Activated gamma-delta T cell (primary cell): ENCODE data around the gene EBLN1.
"Not testable (repeated sequence)": the region's sequence is repeated elsewhere in the genome, so short reads cannot be mapped to it uniquely, and the experiment has no call there.

Experiments
- DNase-seq: peaks from one replicate; lab custom pipeline; 2025; lab: John Stamatoyannopoulos, UW

The EBLN1 gene

GRCh38 chr10:22228167-22228938, 10.5 kb upstream of the EBLN1 start:
- no peak for DNase-seq

DNA sequence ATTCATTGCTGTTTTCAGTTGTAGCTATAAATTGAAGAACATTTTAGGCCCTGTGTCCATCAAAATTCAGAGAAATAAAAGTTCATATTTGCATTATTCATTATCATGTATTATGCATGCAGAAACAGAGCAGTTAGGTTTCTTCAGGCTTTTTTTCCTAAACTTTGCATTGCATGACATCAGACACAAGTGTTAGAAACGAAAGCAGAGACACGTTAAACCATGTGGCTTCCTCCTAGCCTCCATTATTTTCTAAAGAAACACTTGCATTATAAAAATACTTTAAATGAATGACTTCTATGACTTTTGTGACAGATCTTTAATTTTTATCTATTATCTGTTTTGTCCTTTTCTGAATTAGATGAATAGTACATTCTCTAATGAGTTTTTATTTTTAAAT, 8.8 kb upstream of the EBLN1 start:
- no peak for DNase-seq

GRCh38 chr10:22222236-22223190, 4.7 kb upstream of the EBLN1 start:
- DNase-seq: no peak

- DNase-seq: no peak
Observed at GRCh38 chr10:22219308-22219707, 1.5 kb upstream of the EBLN1 start.

DNA sequence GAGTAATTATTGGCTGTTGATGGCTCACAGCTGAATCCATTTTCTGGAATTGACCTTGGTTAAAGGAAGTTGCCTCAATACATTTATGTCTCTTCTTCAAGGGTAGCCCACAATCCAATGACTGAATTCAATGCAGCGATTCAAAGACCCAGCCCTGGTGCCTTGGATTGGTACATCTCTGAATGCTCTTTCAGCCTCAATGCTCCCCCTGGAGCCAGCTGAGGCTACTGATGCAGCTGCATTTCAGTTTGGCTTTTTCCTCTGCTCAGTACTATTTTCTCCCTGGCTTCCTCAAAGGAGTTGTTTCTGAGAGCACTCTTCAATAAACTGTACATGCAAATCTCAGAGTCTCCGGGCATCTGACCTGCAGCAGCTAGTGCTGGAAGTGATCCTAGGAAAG, 633 bp upstream of the EBLN1 start:
- no peak for DNase-seq

DNA sequence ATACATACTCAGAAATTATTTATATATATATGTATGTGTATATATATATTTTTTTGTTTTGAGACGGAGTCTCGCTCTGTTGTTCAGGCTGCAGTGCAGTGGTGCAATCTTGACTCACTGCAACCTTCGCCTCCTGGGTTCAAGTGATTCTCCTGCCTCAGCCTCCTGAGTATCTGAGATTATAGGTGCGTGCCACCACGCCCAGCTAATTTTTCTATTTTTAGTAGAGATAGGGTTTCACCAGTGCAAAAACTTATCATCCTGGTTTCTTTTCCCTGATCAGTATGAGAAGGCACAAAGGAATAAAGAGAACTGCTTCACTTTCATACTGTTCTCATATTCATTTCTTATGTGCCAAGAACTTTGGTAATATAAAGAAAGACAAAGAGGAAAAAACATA, 731 bp downstream of the EBLN1 start:
- not testable (repeated sequence) for DNase-seq

DNA sequence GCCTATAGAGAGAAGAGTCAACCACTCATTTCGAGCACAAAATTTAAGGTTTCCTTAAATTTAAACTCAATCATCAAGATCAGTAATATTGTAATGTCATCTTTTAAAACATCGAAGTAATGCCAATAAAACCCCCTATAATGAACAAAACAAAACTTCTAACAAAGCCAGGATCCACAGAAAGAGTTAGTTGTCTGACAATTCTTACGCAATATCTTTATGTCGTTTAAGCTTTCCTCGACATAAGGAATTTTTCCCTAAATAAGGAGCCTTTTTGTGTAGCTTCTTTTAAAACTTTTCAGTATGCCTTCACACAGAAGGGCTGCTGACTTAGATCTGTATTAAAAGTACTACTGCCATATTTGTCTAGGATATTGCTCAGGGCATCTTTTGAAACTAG, 7.5 kb downstream of the EBLN1 start:
- no peak for DNase-seq

DNA sequence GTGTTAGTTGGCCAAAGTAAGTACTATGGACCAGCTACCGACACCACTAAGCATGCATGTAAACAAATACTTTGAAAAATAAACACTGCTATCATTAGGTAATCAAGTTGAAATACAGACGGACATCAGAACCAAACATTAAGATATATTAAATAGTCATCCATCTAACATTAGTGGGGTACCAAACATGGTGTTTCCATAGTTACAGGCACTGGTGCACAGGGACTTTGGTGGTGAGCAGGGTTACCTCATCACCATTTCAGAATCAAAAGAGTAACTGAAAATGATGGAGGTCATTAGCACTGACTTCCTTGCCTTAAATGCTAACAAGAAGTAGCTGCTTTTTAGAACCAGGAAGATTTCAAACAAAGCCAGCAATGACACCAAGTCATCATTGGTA, 23.9 kb downstream of the EBLN1 start:
- DNase-seq: no peak

- DNase-seq: no peak
Observed at GRCh38 chr10:22185586-22185985, 32.2 kb downstream of the EBLN1 start.

GRCh38 chr10:22183771-22184461, 33.9 kb downstream of the EBLN1 start:
- DNase-seq: no peak

DNA sequence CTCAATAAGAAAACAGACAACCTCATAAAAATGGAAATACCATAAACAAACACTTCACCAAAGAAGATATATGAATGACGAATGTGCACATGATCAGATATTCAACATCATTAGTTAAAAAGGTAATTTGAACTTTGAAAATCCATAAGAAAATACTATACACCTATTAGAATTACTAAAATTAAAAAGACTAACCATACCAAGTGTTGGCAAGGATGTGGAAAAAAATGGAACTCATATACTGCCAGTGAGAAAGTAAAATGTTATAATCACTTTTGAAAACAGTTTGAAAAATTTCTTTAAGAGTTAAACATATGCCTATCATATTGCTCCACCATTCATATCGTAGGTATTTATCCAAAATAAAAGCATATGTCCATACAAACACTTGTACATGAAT, 37.1 kb downstream of the EBLN1 start:
- DNase-seq: no peak

DNA sequence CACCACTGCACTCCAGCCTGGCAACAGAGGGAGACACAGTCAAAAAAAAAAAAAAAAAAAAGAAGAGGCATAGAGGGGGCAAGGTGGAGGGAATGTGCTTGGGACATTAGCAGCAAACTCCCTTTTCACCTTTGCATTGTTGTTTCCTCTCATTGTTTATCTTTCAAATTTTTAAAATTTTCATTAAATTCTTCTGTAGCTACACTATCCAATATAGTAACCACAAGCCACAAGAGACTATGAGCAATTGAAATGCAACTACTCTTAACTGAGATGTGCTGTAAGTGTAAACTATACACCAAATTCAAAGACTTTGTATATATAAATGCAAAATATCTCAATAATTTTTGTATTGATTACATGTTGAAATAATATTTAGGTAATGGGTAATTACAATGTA, 43.4 kb downstream of the EBLN1 start:
- DNase-seq: no peak

GRCh38 chr10:22171131-22171530, 46.7 kb downstream of the EBLN1 start:
- no peak for DNase-seq

DNA sequence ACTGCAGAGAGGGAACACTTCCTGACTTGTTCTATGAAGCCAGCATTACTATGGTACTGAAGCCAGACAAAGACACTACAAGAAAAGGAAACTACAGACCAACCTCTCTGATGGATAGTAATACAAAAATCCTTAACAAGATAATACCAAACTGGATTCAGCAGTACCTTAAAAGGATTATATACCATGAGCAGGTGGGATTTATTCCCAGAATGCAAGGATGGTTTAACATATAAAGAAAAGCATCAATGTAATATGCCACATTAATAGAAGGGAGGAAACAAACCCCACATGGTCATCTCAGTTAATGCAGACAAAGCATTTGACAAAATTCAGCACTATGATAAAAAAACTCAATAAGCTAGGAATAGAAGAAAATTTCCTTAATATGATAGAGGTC, 47.2 kb downstream of the EBLN1 start:
- no peak for DNase-seq

DNA sequence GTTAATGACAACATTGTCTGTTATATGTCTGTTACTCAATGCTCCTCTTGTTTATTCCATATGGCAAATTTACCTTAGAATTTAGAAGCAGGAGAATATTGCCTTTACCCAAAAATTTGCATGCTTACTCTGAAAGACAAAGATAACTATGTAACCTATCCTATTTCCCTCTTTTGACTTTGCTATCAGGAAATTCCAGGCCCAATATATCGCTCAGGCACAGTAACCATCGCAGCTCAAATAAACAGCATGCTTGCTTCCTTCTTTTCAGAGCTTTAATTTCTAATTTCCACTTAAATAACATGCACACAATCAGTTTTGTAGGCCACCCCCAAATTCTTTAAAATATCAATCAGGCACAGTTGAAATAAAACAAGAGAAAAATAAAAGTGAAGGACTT, 57.8 kb downstream of the EBLN1 start:
- no peak for DNase-seq

DNA sequence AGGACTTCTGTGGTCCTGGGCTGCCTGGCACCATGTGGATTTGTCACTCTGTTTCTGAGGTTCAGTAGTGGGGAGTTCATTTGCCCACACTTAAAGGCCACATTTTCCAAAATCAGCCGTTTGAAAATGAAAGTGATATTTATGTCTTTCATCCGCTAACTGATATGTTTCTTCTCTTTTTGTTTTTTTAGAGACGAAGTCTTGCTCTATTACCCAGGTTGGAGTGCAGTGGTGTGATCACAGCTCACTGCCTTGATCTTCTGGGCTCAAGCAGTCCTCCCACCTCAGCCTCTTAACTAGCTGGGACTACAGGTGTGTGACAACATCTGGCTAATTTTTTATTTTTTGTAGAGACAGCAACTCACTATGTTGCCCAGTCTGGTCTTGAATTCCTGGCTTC, 58.6 kb downstream of the EBLN1 start:
- DNase-seq: no peak
